HEK293 (cell line): ENCODE measurements around the gene SGIP1.

Experiments
- CTCF ChIA-PET: fragments of 350-600 bp; formaldehyde crosslinking; extraction: SDS; loops from one replicate; lab custom pipeline; 2021; ENCODE audit warnings: antibody characterized with exemption; lab: Yijun Ruan, JAX
- POLR2A ChIA-PET: fragments of 300-600 bp; formaldehyde crosslinking; extraction: SDS; loops from one replicate; lab custom pipeline; 2020; ENCODE audit warnings: antibody characterized with exemption, inconsistent platforms; lab: Yijun Ruan, JAX
- H3K27ac ChIP-seq: fragments of 200-500 bp; sonication (Bioruptor generic); 2 replicates; pipeline ENCODE4 v1.5.1; 2014; ENCODE audit warnings: low read depth, low read length, control low read depth, inconsistent platforms; ENCODE audit errors: extremely low read depth
- H3K36me3 ChIP-seq, 2 experiments: fragments of 200-500 bp in 1 of 2; sonication (Bioruptor generic) in 1 of 2; 1 replicate in 1 of 2; 2 replicates in 1 of 2; pipeline ENCODE4 v1.5.1; 2014 to 2017; ENCODE audit warnings: inconsistent platforms in 2 of 2, low read length in 2 of 2; ENCODE audit not compliant: control insufficient read depth in 2 of 2, insufficient read depth in 1 of 2
- H3K4me1 ChIP-seq: fragments of 200-500 bp; sonication (Bioruptor generic); 2 replicates; pipeline ENCODE4 v1.5.1; 2014; ENCODE audit warnings: mild to moderate bottlenecking, low read length, inconsistent platforms; ENCODE audit not compliant: control insufficient read depth, insufficient read depth
- H3K4me3 ChIP-seq: 2 replicates; pipeline ENCODE4 v1.5.1; 2011; ENCODE audit warnings: low read depth, mild to moderate bottlenecking, control low read depth, low read length, moderate library complexity
- H3K9me3 ChIP-seq: fragments of 200-500 bp; sonication (Bioruptor generic); 2 replicates; pipeline ENCODE4 v1.5.1; 2014; ENCODE audit warnings: low read depth, low read length, inconsistent platforms; ENCODE audit not compliant: control insufficient read depth, insufficient read depth
- BCL11B ChIP-seq: fragments of 450-650 bp; formaldehyde crosslinking; IDR thresholded peaks from 2 replicates; pipeline ENCODE4 v1.5.1; 2016; ENCODE audit warnings: low read depth, missing biosample characterization, missing genetic modification characterization
- KLF9 ChIP-seq: fragments of 450-650 bp; formaldehyde crosslinking; IDR thresholded peaks from 2 replicates; pipeline ENCODE4 v1.5.1; 2016; ENCODE audit warnings: missing biosample characterization, missing genetic modification characterization, low read depth
- MZF1 ChIP-seq: fragments of 450-650 bp; formaldehyde crosslinking; IDR thresholded peaks from 2 replicates; pipeline ENCODE4 v1.5.1; 2017; ENCODE audit warnings: missing biosample characterization, missing genetic modification characterization, borderline replicate concordance
- SCRT2 ChIP-seq: fragments of 450-650 bp; formaldehyde crosslinking; IDR thresholded peaks from 2 replicates; pipeline ENCODE4 v1.5.1; 2016; ENCODE audit warnings: missing biosample characterization, missing genetic modification characterization
- YY1 ChIP-seq: fragments of 450-650 bp; formaldehyde crosslinking; IDR thresholded peaks from 2 replicates; pipeline ENCODE4 v1.5.1; 2018; ENCODE audit warnings: missing biosample characterization, missing genetic modification characterization
- ZBTB7A ChIP-seq: fragments of 450-650 bp; formaldehyde crosslinking; IDR thresholded peaks from 2 replicates; pipeline ENCODE4 v1.5.1; 2016; ENCODE audit warnings: low read depth, missing biosample characterization, missing genetic modification characterization
- ZNF19 ChIP-seq: fragments of 450-650 bp; formaldehyde crosslinking; IDR thresholded peaks from 2 replicates; pipeline ENCODE4; 2016; ENCODE audit warnings: missing biosample characterization, missing genetic modification characterization, low read depth
- ZNF211 ChIP-seq: fragments of 450-650 bp; formaldehyde crosslinking; IDR thresholded peaks from 2 replicates; pipeline ENCODE4 v1.5.1; 2016; ENCODE audit warnings: low read depth, missing biosample characterization, missing genetic modification characterization
- ZNF311 ChIP-seq: fragments of 450-650 bp; formaldehyde crosslinking; IDR thresholded peaks from 2 replicates; pipeline ENCODE4 v1.5.1; 2017; ENCODE audit warnings: missing biosample characterization, missing genetic modification characterization, borderline replicate concordance
- ZNF335 ChIP-seq: fragments of 450-650 bp; formaldehyde crosslinking; conservative IDR thresholded peaks from 2 replicates; pipeline ENCODE4 v1.5.1; 2016; ENCODE audit warnings: missing biosample characterization, missing genetic modification characterization
- ZNF433 ChIP-seq: fragments of 450-650 bp; formaldehyde crosslinking; IDR thresholded peaks from 2 replicates; pipeline ENCODE4 v1.5.1; 2016; ENCODE audit warnings: missing biosample characterization, missing genetic modification characterization, low read depth
- ZNF629 ChIP-seq: fragments of 450-650 bp; formaldehyde crosslinking; IDR thresholded peaks from 2 replicates; pipeline ENCODE4 v1.5.1; 2017; ENCODE audit warnings: missing biosample characterization, missing genetic modification characterization
- ZNF677 ChIP-seq: fragments of 450-650 bp; IDR thresholded peaks from 2 replicates; pipeline ENCODE4 v1.5.0; 2018; ENCODE audit warnings: missing biosample characterization, mild to moderate bottlenecking, missing genetic modification characterization, moderate library complexity
- ZNF776 ChIP-seq: fragments of 450-650 bp; formaldehyde crosslinking; IDR thresholded peaks from 2 replicates; pipeline ENCODE4 v1.5.0; 2017; ENCODE audit warnings: missing biosample characterization, missing genetic modification characterization, borderline replicate concordance
- TF ChIP-seq, protein P1 (sequence below): fragments of 450-650 bp; formaldehyde crosslinking; IDR thresholded peaks from 2 replicates; pipeline ENCODE4 v1.5.1; 2016; ENCODE audit warnings: missing biosample characterization, missing genetic modification characterization
- TF ChIP-seq, protein P2 (sequence below): fragments of 450-650 bp; formaldehyde crosslinking; IDR thresholded peaks from 2 replicates; pipeline ENCODE4 v1.5.1; 2017; ENCODE audit warnings: missing biosample characterization, missing genetic modification characterization
- TF ChIP-seq, protein P3 (sequence below): fragments of 450-650 bp; IDR thresholded peaks from 2 replicates; pipeline ENCODE4 v1.5.1; 2018; ENCODE audit warnings: missing biosample characterization, mild to moderate bottlenecking, missing genetic modification characterization
- TF ChIP-seq, protein P4 (sequence below): fragments of 450-650 bp; formaldehyde crosslinking; IDR thresholded peaks from 2 replicates; pipeline ENCODE4 v1.5.1; 2016; ENCODE audit warnings: missing biosample characterization, missing genetic modification characterization

SGIP1 gene

DNA sequence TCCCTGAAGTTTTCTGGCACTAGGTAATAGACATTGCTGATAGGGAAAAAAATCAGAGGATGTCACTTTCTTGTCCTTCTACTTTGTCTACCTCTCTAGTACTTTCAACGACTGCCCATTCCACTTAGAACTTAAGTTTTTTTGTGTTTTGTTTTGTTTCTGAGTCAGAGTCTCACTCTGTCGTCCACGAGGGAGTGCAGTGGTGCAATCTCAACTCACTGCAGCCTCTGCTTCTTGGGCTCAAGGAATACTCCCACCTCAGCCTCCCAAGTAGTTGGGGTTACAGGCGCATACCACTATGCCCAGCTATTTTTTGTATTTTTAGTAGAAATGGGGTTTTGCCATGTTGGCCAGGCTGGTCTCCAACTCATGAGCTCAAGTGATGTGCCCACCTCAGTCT lies 79.2 kb downstream of the SGIP1 start:
- POLR2A ChIA-PET: no interaction called here

DNA sequence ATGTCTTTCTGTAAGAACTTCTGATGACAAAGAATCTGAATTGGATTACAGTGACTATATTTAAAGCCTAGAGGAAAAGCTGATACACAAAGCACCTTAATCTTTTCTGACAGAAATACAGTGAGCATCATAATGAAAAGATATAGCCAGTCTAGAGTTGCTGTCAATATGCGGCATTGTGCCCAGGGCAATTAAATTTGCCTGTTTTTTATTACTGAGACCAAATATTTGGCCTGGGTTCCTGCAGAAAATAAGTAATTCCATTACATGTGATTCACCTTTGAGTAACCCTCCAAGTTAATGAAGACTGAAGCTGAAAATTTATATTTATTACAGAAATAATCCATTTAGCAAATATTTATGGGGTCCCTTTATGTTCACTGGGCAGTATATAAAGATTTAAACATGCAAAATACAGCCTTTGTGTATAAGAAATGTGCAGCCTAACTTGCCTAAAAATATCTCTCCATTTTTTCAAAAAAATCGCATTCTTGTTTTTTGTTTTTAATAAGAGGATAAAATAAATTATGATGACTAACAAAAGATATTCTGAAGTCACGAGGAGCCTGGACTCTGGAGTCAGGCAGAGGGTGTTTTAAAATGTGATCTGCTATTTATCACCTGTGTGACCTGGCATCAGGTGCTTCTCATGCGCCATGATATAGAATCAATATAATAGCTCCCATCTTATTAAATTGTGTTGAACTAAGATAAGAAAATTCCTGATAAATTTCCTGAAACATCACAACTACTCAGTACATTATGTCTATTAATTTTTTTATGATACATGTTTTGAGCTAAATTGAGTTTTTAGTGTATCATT lies 83.6 kb downstream of the SGIP1 start:
- no peak overlapping the region for H3K27ac ChIP-seq
- ChIA-PET CTCF (interaction anchor here (1.0 to 1.4 kb wide), 2 partner anchors 14 to 94 kb away, joined by 4 read pairs; no protein-coding TSS in a partner anchor), POLR2A (no interaction called here)

More for the DNA sequence above, 79.2 kb downstream of the SGIP1 start:
- Histone ChIP-seq H3K4me1 (no peaks in the 10 kb centered on the region), H3K36me3 (no peaks in the 10 kb centered on the region)
- CTCF ChIA-PET: no interaction called here
- TF ChIP-seq ZNF433 (no peak), ZNF335 (no peak), ZNF776 (no peak), SCRT2 (tag by site-specific recombination) (no peak), ZBTB7A (tag by site-specific recombination) (no peak), YY1 (tag by site-specific recombination) (no peak), MZF1 (no peak), KLF9 (tag by site-specific recombination) (no peak), ZNF629 (tag by site-specific recombination) (no peak)
- TF ChIP-seq, protein P1, sequence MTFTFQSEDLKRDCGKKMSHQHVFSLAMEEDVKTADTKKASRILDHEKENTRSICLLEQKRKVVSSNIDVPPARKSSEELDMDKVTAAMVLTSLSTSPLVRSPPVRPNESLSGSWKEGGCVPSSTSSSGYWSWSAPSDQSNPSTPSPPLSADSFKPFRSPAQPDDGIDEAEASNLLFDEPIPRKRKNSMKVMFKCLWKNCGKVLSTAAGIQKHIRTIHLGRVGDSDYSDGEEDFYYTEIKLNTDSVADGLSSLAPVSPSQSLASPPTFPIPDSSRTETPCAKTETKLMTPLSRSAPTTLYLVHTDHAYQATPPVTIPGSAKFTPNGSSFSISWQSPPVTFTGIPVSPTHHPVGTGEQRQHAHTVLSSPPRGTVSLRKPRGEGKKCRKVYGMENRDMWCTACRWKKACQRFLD (tag by site-specific recombination): no peak
- TF ChIP-seq, all 188 proteins: peak for 0
- Histone ChIP-seq H3K4me3 (no peak overlapping the region), H3K27ac (no peak overlapping the region), H3K9me3 (no peaks in the 10 kb centered on the region)

DNA sequence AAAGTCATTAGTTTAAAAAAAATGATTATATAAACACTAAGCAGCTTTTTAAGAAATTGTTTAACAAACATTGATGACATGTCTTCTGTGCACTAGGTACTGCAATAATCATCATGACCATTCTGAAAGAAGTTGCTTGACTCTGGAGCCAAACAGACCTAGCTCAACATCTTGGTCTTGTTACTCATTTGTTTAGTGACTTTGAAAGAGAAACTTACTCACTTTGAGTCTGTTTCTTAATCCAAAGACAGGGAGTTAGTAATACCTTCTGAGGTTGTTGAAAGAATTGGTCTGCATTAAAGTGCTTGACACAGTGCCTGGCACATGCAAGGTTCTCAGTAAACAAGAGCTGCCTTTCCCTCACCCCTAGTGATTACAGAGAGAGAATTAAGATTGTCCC lies 84.4 kb downstream of the SGIP1 start:
- Histone ChIP-seq H3K9me3 (no peaks in the 10 kb centered on the region), H3K36me3 (no peaks in the 10 kb centered on the region), H3K4me3 (no peak overlapping the region), H3K4me1 (no peaks in the 10 kb centered on the region), H3K27ac (no peak overlapping the region)
- POLR2A ChIA-PET: no interaction called here
- CTCF ChIA-PET: interaction anchor here (0.6 to 1.4 kb wide), 3 partner anchors 15 to 411 kb away, joined by 4 read pairs; no protein-coding TSS in a partner anchor
- TF ChIP-seq, protein P2, sequence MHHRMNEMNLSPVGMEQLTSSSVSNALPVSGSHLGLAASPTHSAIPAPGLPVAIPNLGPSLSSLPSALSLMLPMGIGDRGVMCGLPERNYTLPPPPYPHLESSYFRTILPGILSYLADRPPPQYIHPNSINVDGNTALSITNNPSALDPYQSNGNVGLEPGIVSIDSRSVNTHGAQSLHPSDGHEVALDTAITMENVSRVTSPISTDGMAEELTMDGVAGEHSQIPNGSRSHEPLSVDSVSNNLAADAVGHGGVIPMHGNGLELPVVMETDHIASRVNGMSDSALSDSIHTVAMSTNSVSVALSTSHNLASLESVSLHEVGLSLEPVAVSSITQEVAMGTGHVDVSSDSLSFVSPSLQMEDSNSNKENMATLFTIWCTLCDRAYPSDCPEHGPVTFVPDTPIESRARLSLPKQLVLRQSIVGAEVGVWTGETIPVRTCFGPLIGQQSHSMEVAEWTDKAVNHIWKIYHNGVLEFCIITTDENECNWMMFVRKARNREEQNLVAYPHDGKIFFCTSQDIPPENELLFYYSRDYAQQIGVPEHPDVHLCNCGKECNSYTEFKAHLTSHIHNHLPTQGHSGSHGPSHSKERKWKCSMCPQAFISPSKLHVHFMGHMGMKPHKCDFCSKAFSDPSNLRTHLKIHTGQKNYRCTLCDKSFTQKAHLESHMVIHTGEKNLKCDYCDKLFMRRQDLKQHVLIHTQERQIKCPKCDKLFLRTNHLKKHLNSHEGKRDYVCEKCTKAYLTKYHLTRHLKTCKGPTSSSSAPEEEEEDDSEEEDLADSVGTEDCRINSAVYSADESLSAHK (tag by site-specific recombination): no peak
- no peak for TF ChIP-seq ZNF19 (tag by site-specific recombination)
- no peak for TF ChIP-seq ZNF677
- TF ChIP-seq ZNF211: no peak
- no peak for TF ChIP-seq BCL11B (tag by site-specific recombination)

More for the DNA sequence above, 83.6 kb downstream of the SGIP1 start:
- H3K36me3 ChIP-seq: no peaks in the 10 kb centered on the region
- TF ChIP-seq ZNF311 (tag by site-specific recombination): no peak
- TF ChIP-seq, protein P3, sequence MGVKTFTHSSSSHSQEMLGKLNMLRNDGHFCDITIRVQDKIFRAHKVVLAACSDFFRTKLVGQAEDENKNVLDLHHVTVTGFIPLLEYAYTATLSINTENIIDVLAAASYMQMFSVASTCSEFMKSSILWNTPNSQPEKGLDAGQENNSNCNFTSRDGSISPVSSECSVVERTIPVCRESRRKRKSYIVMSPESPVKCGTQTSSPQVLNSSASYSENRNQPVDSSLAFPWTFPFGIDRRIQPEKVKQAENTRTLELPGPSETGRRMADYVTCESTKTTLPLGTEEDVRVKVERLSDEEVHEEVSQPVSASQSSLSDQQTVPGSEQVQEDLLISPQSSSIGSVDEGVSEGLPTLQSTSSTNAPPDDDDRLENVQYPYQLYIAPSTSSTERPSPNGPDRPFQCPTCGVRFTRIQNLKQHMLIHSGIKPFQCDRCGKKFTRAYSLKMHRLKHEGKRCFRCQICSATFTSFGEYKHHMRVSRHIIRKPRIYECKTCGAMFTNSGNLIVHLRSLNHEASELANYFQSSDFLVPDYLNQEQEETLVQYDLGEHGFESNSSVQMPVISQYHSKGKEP (tag by site-specific recombination): no peak
- TF ChIP-seq, protein P4, sequence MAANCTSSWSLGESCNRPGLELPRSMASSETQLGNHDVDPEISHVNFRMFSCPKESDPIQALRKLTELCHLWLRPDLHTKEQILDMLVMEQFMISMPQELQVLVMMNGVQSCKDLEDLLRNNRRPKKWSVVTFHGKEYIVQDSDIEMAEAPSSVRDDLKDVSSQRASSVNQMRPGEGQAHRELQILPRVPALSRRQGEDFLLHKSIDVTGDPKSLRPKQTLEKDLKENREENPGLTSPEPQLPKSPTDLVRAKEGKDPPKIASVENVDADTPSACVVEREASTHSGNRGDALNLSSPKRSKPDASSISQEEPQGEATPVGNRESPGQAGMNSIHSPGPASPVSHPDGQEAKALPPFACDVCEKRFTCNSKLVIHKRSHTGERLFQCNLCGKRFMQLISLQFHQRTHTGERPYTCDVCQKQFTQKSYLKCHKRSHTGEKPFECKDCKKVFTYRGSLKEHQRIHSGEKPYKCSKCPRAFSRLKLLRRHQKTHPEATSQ (tag by site-specific recombination): no peak
- no peaks in the 10 kb centered on the region for H3K9me3 ChIP-seq
- H3K4me3 ChIP-seq: no peak overlapping the region
- no peaks in the 10 kb centered on the region for H3K4me1 ChIP-seq
